Epithelial cell of proximal tubule (primary cell): Measurements from ENCODE around the gene APC. TPM values are rescaled to one million over a fixed set of nuclear protein-coding genes. Genes with fewer than 3 reads are reported as not detected.

ENCODE experiments used
- DNase-seq: peaks from one replicate; pipeline ENCODE4 v3.0.0-alpha.2; 2011; ENCODE audit warnings: low read depth
- H3K4me3 ChIP-seq: 2 replicates; pipeline ENCODE4 v1.5.1; 2011; ENCODE audit warnings: low read depth, mild to moderate bottlenecking, low read length
- CTCF ChIP-seq: conservative IDR thresholded peaks from 2 replicates; pipeline ENCODE4 v1.5.1; 2012; ENCODE audit warnings: low read depth, mild to moderate bottlenecking, low read length
- total RNA-seq: library from RNA; depleted of rRNA; stranded (reverse); fragments of >200 nt; gene quantifications from 2 replicates; pipeline ENCODE4 v1.2.3, GENCODE V29; 2015

Gene APC
- 15.2 and 24.0 TPM in 2 replicates for total RNA-seq

- H3K4me3 ChIP-seq: peak within 1 kb of the TSS; percentile 88
- TF ChIP-seq CTCF: no peak
- no peak for DNase-seq
Observed at GRCh38 chr5:112737463-112738190, at the start of gene APC. APC (plus strand) TSS chr5:112737885; CDS start chr5:112754891, 17,006 bp downstream.

GRCh38 chr5:112689155-112689909, 48.4 kb upstream of the APC start:
- TF ChIP-seq CTCF: no peak
- DNase-seq: no peak
- H3K4me3 ChIP-seq: no peak overlapping the region

GRCh38 chr5:112690605-112691338, 46.9 kb upstream of the APC start:
- no peak for DNase-seq

GRCh38 chr5:112691339-112691680, 46.4 kb upstream of the APC start:
- H3K4me3 ChIP-seq: no peak overlapping the region
- DNase-seq: no peak
- TF ChIP-seq CTCF: no peak

More at GRCh38 chr5:112690605-112691338, 46.9 kb upstream of the APC start:
- no peak overlapping the region for H3K4me3 ChIP-seq
- no peak for TF ChIP-seq CTCF

- H3K4me3 ChIP-seq: no peak overlapping the region
- TF ChIP-seq CTCF: peak; percentile 42
- no peak for DNase-seq
Observed at GRCh38 chr5:112691758-112692157, 45.9 kb upstream of the APC start.

GRCh38 chr5:112692472-112692871, 45.2 kb upstream of the APC start:
- no peak overlapping the region for H3K4me3 ChIP-seq
- TF ChIP-seq CTCF: no peak
- DNase-seq: no peak
